ENCODE measurements around the gene CC2D1A.

CC2D1A gene

DNA sequence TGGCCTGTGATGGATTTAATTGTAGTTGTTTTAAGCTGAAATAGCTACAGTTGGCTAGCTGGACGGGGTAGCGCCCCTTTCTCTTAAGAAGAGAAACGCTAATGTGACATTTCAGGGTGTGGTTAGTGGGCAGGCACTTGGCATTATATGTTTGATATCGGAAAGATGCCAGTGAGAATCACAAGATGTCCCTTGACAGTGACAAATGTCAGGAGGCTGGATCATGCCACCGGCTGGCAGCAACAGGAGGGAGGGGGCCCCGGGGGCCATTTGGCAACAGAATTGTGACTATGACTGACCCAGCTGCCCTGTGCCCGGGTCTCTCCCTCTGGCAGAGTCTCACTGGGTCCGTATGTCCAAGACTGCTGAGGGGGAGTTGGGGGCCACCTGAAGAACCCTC, 51.0 kb downstream of the CC2D1A start:
- no peak for TF ChIP-seq CSDC2 (CRISPR knock-in tag; IDR thresholded peaks at IDR 0.05)
- TF ChIP-seq ZNF8 (CRISPR knock-in tag; IDR thresholded peaks at IDR 0.05), result no peak
- no peak for TF ChIP-seq ZFP30 (CRISPR knock-in tag; IDR thresholded peaks at IDR 0.05)
- TF ChIP-seq, protein P1, sequence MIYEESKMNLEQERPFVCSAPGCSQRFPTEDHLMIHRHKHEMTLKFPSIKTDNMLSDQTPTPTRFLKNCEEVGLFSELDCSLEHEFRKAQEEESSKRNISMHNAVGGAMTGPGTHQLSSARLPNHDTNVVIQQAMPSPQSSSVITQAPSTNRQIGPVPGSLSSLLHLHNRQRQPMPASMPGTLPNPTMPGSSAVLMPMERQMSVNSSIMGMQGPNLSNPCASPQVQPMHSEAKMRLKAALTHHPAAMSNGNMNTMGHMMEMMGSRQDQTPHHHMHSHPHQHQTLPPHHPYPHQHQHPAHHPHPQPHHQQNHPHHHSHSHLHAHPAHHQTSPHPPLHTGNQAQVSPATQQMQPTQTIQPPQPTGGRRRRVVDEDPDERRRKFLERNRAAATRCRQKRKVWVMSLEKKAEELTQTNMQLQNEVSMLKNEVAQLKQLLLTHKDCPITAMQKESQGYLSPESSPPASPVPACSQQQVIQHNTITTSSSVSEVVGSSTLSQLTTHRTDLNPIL (CRISPR knock-in tag; IDR thresholded peaks at IDR 0.05; ENCODE audit: low read depth), result no peak
- no peak for TF ChIP-seq TSHZ2 (CRISPR knock-in tag; IDR thresholded peaks at IDR 0.05)
- no peak for TF ChIP-seq RARB (CRISPR knock-in tag; IDR thresholded peaks at IDR 0.05)
- TF ChIP-seq ZNF565 (CRISPR knock-in tag; conservative IDR thresholded peaks at IDR 0.05; ENCODE audit: low read depth), result no peak
- TF ChIP-seq, protein P2, sequence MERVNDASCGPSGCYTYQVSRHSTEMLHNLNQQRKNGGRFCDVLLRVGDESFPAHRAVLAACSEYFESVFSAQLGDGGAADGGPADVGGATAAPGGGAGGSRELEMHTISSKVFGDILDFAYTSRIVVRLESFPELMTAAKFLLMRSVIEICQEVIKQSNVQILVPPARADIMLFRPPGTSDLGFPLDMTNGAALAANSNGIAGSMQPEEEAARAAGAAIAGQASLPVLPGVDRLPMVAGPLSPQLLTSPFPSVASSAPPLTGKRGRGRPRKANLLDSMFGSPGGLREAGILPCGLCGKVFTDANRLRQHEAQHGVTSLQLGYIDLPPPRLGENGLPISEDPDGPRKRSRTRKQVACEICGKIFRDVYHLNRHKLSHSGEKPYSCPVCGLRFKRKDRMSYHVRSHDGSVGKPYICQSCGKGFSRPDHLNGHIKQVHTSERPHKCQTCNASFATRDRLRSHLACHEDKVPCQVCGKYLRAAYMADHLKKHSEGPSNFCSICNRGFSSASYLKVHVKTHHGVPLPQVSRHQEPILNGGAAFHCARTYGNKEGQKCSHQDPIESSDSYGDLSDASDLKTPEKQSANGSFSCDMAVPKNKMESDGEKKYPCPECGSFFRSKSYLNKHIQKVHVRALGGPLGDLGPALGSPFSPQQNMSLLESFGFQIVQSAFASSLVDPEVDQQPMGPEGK (CRISPR knock-in tag; IDR thresholded peaks at IDR 0.05; ENCODE audit: borderline replicate concordance), result no peak
- no peak for ATAC-seq

GRCh38 chr19:13958043-13958442, 52.0 kb downstream of the CC2D1A start:
- ATAC-seq, result no peak
- no peak for TF ChIP-seq ZNF8 (CRISPR knock-in tag; IDR thresholded peaks at IDR 0.05)
- TF ChIP-seq, protein P3, sequence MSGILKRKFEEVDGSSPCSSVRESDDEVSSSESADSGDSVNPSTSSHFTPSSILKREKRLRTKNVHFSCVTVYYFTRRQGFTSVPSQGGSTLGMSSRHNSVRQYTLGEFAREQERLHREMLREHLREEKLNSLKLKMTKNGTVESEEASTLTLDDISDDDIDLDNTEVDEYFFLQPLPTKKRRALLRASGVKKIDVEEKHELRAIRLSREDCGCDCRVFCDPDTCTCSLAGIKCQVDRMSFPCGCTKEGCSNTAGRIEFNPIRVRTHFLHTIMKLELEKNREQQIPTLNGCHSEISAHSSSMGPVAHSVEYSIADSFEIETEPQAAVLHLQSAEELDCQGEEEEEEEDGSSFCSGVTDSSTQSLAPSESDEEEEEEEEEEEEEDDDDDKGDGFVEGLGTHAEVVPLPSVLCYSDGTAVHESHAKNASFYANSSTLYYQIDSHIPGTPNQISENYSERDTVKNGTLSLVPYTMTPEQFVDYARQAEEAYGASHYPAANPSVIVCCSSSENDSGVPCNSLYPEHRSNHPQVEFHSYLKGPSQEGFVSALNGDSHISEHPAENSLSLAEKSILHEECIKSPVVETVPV (CRISPR knock-in tag; IDR thresholded peaks at IDR 0.05), result no peak
- TF ChIP-seq, protein P1 (CRISPR knock-in tag; IDR thresholded peaks at IDR 0.05; ENCODE audit: low read depth), result no peak
- no peak for TF ChIP-seq ZNF565 (CRISPR knock-in tag; conservative IDR thresholded peaks at IDR 0.05; ENCODE audit: low read depth)
- TF ChIP-seq, protein P2 (CRISPR knock-in tag; IDR thresholded peaks at IDR 0.05; ENCODE audit: borderline replicate concordance), result no peak
- TF ChIP-seq TSHZ2 (CRISPR knock-in tag; IDR thresholded peaks at IDR 0.05), result no peak
- TF ChIP-seq SNAI2 (CRISPR knock-in tag; IDR thresholded peaks at IDR 0.05), result no peak
- no peak for TF ChIP-seq ZNF70 (CRISPR knock-in tag; IDR thresholded peaks at IDR 0.05)
- TF ChIP-seq OSR1 (CRISPR knock-in tag; IDR thresholded peaks at IDR 0.05), result no peak
- TF ChIP-seq, protein P4, sequence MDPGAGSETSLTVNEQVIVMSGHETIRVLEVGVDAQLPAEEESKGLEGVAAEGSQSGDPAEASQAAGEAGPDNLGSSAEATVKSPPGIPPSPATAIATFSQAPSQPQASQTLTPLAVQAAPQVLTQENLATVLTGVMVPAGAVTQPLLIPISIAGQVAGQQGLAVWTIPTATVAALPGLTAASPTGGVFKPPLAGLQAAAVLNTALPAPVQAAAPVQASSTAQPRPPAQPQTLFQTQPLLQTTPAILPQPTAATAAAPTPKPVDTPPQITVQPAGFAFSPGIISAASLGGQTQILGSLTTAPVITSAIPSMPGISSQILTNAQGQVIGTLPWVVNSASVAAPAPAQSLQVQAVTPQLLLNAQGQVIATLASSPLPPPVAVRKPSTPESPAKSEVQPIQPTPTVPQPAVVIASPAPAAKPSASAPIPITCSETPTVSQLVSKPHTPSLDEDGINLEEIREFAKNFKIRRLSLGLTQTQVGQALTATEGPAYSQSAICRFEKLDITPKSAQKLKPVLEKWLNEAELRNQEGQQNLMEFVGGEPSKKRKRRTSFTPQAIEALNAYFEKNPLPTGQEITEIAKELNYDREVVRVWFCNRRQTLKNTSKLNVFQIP (CRISPR knock-in tag; IDR thresholded peaks at IDR 0.05; ENCODE audit: borderline replicate concordance, low read depth), result no peak
- TF ChIP-seq PPARA (CRISPR knock-in tag; IDR thresholded peaks at IDR 0.05; ENCODE audit: borderline replicate concordance), result no peak
